ENCODE measurements around the gene LIMS1. TPM values are rescaled to one million over a fixed set of nuclear protein-coding genes. Genes with fewer than 3 reads are reported as not detected.

Gene LIMS1
- polyA plus RNA-seq, 1 experiment, result 95.0 TPM

DNA sequence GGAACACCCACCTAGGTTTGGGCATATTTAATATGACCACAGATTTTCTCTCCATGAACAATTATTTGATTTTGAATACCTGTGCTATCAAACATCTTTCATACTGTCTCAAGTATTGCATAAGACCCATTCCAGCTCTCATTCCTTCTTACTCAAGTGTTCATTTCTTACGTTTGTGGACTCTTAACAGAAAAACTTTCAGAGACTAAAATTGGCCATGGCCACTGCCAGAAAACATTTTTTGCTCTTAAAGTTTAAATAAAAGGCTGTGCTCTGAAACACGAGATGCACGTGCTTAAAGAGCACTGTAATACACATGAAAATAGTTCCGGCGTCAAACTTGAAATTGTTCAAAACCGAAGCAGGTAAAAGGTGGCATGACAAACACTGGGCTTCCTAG lies 89.3 kb downstream of the LIMS1 start:
- ChIA-PET POLR2A (no interaction called here), CTCF (interaction anchor here (3.8 kb wide), 1 partner anchor 13 kb away, joined by 38 read pairs; no protein-coding TSS in a partner anchor)
- Histone ChIP-seq H3K9me3 (ENCODE audit: control insufficient read depth, insufficient read depth, low read length) (no peaks in the 10 kb centered on the region), H3K27me3 (ENCODE audit: control insufficient read depth, insufficient read depth, low read length) (no peaks in the 10 kb centered on the region), H3K27ac (ENCODE audit: low read depth, low read length) (no peak overlapping the region), H3K4me3 (ENCODE audit: low read depth, low read length) (no peak overlapping the region)
- TF ChIP-seq, protein P1, sequence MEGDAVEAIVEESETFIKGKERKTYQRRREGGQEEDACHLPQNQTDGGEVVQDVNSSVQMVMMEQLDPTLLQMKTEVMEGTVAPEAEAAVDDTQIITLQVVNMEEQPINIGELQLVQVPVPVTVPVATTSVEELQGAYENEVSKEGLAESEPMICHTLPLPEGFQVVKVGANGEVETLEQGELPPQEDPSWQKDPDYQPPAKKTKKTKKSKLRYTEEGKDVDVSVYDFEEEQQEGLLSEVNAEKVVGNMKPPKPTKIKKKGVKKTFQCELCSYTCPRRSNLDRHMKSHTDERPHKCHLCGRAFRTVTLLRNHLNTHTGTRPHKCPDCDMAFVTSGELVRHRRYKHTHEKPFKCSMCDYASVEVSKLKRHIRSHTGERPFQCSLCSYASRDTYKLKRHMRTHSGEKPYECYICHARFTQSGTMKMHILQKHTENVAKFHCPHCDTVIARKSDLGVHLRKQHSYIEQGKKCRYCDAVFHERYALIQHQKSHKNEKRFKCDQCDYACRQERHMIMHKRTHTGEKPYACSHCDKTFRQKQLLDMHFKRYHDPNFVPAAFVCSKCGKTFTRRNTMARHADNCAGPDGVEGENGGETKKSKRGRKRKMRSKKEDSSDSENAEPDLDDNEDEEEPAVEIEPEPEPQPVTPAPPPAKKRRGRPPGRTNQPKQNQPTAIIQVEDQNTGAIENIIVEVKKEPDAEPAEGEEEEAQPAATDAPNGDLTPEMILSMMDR (IDR thresholded peaks at IDR 0.05; ENCODE audit: low read depth, low read length), result no peak
- DNase-seq (ENCODE audit: low read depth, low spot score), result no peak

DNA sequence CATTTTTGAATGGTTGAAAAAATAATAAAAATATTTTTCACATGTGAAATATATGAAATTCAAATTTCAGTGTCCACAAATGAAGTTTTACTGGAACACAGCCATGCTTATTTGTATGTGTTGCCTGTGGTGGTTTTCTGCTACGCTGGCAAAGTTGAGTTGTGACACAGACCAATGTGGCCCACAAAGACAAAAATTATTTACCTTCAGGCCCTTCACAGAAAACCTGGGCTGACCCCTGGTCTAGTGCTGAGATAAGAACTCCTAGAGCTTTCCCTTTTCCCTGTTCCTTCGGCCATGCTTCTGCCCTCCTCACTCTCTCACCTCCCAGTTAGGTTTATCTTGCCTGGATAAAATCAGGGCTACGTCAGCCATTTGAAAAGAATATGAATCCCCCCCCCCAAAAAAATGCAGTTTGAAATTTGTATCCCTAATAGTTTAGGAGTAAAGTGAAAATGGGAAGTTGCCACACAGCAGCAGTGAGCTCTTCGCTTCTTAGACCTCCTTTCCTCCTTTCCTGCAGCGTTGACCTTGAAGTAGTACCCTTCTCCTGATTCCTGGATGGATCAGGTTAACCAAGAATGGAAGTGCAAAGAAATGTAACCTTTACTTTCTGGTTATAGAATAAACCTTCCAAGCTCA lies 91.0 kb downstream of the LIMS1 start:
- H3K27ac ChIP-seq (ENCODE audit: low read depth, low read length), result no peak overlapping the region
- POLR2A ChIA-PET, result interaction anchor here (0.6 kb wide), 1 partner anchor 54 kb away, joined by 10 read pairs; no protein-coding TSS in a partner anchor

DNA sequence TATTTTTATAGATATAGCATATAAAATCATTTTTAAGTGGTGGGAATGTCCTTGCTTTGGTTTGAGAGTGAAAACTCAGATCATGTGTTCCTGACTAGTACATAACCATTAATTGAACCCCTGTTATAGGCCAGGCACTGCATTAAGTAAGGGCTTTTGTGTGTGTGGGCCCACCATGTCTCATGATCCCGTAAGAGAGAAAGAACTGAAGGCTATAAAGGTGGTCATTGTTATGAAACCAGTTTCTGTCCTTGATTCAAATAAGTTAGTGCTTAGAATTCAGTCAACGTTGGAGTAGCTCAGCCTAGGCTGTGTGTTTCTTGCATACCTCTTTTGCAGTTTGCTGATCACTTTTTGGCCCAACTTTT lies 91.5 kb downstream of the LIMS1 start:
- TF ChIP-seq, protein P1 (IDR thresholded peaks at IDR 0.05; ENCODE audit: low read depth, low read length), result no peak
- ChIA-PET POLR2A (interaction anchor here (0.6 kb wide), 1 partner anchor 55 kb away, joined by 10 read pairs; no protein-coding TSS in a partner anchor), CTCF (interaction anchor here (0.7 to 3.8 kb wide), 2 partner anchors 11 kb away, joined by 4 to 38 read pairs; no protein-coding TSS in a partner anchor)
- DNase-seq (ENCODE audit: low read depth, low spot score), result no peak
- no peaks in the 10 kb centered on the region for H3K27me3 ChIP-seq (ENCODE audit: control insufficient read depth, insufficient read depth, low read length)
- no peak overlapping the region for H3K4me3 ChIP-seq (ENCODE audit: low read depth, low read length)
- H3K9me3 ChIP-seq (ENCODE audit: control insufficient read depth, insufficient read depth, low read length), result no peaks in the 10 kb centered on the region
- H3K27ac ChIP-seq (ENCODE audit: low read depth, low read length), result no peak overlapping the region

More for the DNA sequence above, 91.0 kb downstream of the LIMS1 start:
- no peaks in the 10 kb centered on the region for H3K9me3 ChIP-seq (ENCODE audit: control insufficient read depth, insufficient read depth, low read length)
- TF ChIP-seq, protein P1 (IDR thresholded peaks at IDR 0.05; ENCODE audit: low read depth, low read length), result no peak
- CTCF ChIA-PET, result interaction anchor here (0.5 to 3.8 kb wide), 4 partner anchors 10 to 155 kb away, joined by 3 to 38 read pairs (median 4); no protein-coding TSS in a partner anchor
- no peaks in the 10 kb centered on the region for H3K27me3 ChIP-seq (ENCODE audit: control insufficient read depth, insufficient read depth, low read length)
- DNase-seq (ENCODE audit: low read depth, low spot score), result no peak
- no peak overlapping the region for H3K4me3 ChIP-seq (ENCODE audit: low read depth, low read length)

DNA sequence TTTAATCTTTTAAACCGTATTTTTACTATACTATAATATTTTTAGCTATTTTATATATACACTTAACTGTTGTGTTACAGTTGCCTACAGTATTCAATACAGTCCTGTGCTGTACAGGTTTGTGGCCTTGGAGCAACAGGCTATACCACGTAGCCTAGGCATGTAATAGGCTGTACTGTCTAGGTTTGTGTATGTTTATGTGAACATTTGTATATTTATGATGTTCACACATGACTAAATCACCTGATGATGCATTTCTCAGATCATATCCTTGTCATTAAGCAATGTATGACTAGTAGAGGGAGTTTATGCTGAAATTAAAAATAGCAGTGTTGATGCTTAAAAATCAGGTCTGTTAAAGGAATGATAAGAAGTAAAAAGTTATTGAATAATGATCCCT lies 92.7 kb downstream of the LIMS1 start:
- no peaks in the 10 kb centered on the region for H3K9me3 ChIP-seq (ENCODE audit: control insufficient read depth, insufficient read depth, low read length)
- CTCF ChIA-PET, result interaction anchor here (2.6 kb wide), 1 partner anchor 10 kb away, joined by 18 read pairs; no protein-coding TSS in a partner anchor

More for the DNA sequence above, 92.7 kb downstream of the LIMS1 start:
- DNase-seq (ENCODE audit: low read depth, low spot score), result no peak
- POLR2A ChIA-PET, result no interaction called here
- no peaks in the 10 kb centered on the region for H3K27me3 ChIP-seq (ENCODE audit: control insufficient read depth, insufficient read depth, low read length)
- TF ChIP-seq, protein P1 (IDR thresholded peaks at IDR 0.05; ENCODE audit: low read depth, low read length), result no peak
- no peak overlapping the region for H3K27ac ChIP-seq (ENCODE audit: low read depth, low read length)
- H3K4me3 ChIP-seq (ENCODE audit: low read depth, low read length), result no peak overlapping the region
